Stimulated activated CD4-positive, alpha-beta T cell treated with anti-CD3 and anti-CD28 coated beads, Interleukin-15, amount 100 ng/mL, for 24 hours (primary cell): ENCODE data around the gene SLF1.

Source experiments
- DNase-seq: peaks from one replicate; pipeline ENCODE4 v3.0.0-alpha.2; 2020

SLF1 gene

DNA sequence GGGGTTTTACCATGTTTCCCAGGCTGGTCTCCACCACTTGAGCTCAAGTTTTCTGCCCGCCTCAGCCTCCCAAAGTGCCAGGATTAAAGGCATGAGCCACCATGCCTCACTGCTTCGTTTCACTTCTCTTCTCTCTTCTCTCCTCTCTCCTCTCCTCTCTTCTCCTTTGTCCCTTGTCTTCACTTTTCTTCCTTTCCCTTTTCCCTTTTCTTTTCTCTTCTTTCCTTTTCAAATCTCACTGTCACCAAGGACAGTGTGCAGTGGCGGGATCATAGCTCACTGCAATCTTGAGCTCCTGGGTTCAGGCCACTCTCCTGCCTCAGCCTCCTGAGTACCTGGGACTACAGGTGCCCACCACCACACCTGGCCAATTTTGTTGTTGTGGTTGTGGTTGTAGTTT lies 49.5 kb downstream of the SLF1 start:
- no peak for DNase-seq

DNA sequence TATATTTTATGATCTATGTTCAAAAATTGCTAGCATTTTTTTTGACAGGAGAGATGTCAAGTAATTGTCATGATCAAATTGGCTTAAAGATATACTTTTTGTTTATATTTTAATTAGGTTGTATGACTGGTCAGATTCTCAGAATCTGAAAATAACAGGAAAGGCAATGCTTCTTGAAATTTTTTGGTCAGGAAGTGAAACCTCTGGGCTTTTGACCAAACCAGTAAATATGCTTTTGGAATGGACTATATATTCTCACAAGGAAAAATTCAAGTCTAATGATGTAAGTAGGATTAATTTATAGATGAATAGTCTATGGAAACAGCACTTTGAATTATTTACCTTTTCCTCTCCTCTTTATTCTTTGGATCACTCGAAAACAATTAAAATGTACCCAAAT lies 52.3 kb downstream of the SLF1 start:
- no peak for DNase-seq

DNA sequence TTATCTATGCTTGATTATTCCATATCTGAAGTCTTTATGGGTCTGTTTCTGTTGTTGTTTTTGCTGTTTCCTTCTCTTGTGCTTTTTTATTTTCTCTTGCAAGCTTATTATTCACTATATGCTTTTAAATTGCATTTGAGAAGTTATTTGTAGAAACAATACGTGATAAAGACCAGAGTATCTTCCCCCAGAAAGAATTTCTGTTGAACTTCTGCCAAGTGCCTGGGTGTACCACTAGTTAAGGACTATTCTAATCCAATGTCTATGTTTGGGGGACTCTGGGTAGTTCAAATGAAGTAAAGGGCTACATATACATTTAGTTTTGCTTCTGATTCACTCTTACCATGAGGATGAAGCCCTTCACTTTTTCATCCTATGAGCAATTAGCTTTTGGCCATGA lies 54.3 kb downstream of the SLF1 start:
- DNase-seq, result no peak

DNA sequence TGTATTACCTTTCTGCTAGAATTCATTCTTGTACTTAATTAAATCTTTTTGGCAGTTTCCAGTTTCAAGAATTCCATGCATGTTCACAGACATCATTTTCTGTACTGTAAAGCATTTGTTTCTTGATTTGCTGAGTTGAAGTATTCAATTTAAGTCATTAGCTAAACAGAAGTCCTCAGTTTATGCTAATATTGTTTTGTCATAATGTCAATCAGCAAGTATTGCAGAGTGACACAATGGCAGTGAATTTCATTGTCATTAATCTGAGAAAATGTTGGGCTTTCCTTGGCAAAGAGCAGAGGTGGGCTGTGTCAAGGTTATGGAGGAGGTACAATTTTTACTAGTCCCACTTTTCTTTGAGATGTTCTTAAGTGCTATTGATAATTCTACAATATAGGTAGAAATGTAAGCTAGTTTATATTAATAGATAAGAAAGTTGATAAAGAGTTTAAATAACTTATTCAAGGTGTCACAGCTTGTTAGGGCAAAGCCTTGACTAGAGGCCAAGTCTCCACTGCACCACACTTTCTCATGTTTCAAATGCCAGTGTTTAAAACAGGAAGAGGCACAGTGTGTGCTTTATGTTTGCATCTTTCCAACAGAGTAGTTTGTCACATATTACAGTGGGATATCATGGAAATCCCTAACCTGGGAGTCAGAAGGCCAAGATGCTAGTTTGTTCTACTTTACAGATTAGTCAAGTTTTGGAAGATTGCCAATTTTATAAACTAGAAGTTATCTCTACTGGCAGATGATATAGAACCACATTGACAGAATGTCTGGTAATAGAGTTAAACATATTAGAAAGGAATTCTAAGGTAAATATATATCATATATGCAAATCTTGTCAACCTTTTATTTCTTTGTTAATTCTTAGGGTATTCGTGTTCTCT lies 56.3 kb downstream of the SLF1 start:
- no peak for DNase-seq

DNA sequence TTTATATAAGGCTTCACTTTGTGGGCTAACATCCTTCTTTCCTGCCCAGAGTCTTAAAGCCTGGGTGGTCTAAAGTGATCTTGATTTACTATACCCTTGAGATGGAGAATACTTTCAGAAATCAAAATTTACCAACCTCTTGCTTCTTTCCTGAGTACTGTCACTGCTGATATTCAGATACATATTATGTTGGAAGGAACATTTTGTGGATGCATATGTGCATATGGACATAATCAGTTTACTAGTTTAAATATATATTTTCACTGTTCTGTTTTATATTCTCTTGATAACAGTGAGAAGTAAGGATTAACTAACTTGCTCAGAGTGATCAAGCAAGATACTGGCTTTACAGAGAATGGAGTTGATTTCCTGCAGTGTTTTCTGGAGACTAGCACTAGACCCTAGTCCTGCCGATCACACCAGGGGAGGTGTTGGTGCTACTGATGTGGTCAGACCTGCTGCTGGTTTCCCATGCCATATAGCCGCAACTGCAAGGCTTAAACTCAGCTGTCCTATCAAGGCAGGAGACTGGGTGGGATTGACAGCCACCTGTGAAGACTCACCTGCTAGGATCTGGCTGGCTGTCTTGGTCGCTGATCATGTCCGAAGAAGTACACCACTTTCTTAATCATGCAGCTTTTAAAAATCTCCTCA lies 57.6 kb downstream of the SLF1 start:
- DNase-seq, result no peak

DNA sequence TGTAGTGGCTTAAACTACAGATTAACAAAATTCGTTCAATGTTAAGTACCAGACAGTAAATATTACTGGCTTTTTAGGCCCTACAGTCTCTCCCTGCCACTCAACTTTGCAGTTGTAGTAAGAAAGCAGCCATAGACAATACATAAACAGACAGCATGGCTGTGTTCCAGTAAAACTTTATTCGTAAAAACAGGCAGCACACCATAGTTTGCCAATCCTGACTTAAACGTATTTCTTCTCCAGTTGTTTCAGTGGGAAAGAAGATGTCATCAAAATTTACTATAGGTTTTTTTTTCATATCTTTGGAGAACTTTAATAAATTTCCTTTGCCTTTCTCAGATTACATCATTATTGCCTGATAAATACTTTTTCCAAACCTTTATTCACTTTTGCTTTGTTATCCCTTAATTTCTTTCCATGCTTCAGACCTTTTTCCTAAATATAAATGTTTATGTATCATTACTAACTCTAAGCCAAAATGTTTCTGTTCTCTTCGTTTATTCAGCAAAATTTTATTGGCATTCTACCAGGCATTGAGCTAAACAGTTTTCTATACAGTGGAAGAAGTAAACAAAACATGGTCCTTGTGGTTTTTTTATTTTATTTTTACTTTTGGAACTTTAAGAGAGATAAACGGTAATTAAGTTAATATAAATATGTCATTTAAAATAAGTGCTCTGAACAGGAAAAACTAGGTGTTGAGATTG lies 64.5 kb downstream of the SLF1 start:
- no peak for DNase-seq

DNA sequence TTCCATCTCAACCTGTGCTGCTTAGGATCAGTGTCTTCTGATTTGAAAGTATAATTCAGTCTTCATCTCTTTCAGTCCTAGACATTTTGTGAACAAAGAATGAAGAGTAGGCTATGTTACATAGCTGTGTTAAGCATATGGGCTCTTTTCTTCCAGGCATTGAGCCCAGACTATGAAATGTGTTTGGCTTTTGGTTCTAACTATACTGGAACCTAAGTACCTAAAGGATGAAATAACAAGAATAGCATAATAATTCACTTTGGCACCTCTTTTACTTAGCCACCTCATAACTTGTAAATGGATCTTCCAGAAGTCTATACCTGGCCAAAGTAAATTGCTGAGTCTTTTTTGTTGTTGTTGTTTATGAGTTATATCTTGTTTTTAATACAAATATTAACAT lies 71.4 kb downstream of the SLF1 start:
- no peak for DNase-seq

DNA sequence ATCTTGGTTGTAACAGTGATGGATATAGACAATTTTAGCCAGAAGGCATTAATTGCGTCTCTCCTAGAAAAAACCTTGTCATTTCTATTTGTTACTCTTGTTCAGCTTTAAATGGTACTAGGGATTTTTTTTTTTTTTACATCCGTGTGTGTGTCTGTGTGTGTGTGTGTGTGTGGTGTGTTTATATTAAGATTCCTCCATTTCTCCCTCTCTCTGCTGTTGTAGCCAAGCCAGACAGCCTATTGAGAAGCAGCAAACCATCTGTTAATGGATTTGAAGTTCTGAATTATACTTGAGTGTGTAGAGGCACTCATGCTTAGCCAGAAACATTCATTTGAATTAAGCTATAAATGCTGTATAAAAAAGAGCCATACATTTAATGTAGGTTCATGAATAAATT lies 72.3 kb downstream of the SLF1 start:
- DNase-seq, result no peak

DNA sequence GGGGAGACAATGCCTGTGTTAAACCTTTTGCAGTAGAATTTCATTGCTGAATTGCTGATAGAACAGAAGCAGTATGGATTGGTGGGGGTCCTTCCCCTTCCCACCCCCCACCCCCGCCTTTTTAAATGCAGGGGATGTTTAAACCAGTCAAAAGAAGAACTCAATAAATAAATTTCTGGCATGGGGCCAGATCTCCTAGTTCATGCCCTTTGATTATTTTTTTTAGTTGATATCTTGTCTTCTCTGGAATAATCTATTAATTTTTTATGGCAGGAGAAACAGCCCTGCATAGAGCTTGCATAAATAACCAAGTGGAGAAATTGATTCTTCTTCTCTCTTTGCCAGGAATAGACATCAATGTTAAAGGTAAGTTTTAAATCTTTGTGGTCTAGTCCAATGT lies 72.8 kb downstream of the SLF1 start:
- no peak for DNase-seq

DNA sequence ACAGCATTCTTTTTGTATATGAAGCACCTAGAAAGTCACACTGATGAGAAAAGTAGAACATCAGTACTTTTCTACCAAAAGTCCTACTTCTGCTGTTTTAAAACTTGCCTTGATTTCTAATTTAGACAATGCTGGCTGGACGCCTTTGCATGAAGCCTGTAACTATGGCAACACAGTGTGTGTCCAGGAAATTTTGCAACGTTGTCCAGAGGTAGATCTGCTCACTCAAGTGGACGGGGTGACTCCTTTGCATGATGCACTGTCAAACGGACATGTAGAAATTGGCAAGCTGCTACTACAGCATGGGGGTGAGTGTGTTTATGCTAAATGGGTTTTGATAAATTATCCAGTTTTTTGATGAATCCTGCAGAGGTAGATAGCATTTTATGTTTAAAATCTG lies 73.5 kb downstream of the SLF1 start:
- DNase-seq, result no peak

DNA sequence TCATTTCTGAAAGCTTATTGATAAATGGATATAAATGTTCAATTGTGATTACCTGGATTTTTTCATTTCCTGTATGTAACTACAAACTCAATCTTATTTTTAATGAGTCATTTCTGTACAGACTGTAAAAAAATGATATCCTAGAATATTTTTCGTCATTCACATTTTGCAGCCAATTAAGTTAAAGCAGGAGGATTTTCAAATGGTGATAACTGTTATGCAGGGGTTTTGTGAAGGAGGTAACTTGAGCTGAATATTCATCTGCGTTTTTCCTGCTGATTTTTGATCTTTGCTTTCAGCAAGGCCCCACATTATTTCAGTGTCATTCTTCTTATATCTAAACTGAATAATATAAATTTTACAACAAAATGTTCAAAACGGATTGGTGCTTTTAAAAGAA lies 74.1 kb downstream of the SLF1 start:
- DNase-seq, result no peak

DNA sequence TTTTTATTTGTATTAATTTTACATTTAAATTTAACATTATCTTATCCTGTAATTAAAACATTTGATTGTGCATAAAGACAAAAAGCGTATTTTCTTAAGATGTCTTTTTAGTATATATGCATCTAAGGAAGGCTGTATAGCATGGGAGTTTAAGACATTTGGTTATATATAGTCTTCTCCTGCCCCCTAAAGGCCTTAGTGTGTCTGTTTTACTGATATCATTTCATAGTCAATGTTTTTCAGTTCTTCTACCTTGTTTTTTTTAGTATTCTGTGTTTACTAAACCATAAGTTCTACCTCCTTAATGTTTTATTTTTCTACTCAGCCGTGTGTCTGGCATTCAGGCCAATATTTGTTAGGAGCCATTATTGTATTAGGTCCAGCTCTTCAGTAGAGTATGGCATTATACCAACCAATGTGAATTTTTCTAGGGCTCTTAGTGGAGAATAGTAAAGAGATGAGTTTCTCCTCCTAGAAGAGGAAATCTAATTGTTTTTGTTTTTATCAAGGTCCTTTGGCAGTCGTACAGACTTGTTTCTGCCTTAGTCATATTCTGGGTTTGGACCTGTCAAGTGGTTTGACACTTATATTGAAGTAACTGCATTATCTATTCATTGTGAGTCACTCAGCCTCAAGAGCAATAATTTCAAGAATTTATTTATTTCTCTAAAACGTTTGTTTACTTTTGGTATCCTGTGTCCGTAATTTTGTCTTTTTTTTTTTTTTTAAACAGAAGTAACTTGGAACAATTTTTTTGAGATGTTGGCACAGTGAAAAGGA lies 74.8 kb downstream of the SLF1 start:
- no peak for DNase-seq

DNA sequence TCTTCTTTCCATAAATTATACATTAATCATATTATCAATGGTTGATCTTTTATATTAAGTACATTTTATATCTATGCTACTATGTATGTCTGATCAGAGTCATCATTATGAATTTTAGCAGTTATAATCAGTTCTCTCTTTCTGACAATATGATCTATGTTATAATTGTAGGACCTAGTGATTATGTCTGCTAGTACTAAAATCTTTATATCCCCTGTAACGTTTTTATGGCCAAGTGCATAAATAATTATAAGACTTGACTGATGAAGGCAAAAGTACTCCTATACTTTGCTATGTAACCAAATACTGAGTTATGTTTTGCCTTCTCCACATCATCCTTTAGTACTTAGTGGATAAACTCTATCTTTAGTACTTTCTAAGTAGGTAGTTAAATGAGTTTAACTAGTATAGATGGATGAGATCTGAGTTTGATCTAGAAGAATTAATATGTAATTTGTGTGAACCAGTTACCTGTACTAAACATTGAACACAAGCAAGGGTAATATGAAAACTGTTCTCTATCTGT lies 75.4 kb downstream of the SLF1 start:
- no peak for DNase-seq

DNA sequence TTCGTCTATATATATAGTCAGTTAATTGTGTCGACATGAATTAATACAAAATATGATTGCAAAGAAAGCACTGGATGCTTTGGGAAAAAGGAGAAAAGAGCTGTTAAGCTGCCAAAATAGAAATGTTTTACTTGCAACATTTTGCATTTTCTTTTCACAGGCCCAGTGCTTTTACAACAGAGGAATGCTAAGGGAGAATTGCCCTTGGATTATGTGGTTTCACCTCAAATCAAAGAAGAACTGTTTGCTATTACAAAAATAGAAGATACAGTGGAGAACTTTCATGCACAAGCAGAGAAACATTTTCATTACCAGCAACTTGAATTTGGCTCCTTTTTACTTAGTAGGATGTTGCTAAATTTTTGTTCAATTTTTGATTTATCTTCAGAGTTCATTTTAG lies 76.2 kb downstream of the SLF1 start:
- no peak for DNase-seq

DNA sequence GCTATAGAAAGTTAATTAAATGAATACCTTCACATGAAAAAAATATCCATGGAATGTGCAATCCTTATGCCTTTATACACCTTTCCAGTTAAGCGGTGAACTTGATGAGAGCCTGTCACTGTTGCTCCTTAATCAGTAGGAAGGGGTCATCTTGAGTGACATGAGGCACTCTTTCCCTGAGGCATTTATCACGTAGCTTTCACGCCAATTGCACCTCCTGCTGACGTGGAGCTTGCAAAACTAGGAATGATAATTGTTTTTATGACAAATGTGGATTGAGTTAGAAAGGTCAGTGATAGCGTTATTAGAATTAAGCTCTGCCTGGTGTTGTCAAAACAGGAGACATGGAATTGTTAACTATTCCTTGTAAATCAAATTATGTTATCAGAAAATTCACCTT lies 79.7 kb downstream of the SLF1 start:
- DNase-seq, result no peak

DNA sequence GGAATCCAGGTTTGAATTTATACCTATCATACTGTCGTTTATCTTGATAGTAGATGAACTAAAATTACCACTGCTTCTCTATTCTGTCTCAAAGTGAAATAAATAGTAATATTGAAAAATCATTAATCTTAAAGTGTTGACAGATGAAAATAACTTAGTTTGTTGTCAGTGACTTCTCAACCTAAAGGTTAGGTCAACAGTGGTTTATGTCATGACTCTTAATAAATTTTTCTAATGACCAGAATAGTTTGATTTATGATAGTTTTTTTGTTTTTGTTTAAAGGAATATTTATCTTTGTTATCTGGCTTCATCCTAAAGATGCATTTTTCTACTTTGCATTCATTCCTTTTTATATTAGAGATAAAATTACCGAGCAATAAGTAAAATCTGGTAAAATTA lies 81.1 kb downstream of the SLF1 start:
- no peak for DNase-seq

DNA sequence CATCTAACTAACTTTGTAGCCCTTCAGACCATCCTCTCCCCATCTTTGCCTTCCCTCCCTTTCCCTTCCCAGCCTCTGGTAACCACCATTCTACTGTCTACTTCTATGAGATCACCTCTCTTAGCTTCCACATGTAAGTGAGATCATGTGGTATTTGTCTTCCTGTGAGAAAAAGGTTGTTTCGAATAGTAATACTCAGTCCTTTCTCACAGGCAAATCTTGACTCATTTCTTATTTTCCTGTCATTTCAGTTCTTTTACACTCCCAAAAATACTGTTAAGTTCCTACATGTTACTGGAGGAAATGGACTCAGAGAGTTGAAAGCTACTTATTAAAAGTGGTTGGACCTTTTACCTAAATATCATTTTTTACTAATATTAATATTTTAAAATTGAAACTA lies 82.1 kb downstream of the SLF1 start:
- no peak for DNase-seq

DNA sequence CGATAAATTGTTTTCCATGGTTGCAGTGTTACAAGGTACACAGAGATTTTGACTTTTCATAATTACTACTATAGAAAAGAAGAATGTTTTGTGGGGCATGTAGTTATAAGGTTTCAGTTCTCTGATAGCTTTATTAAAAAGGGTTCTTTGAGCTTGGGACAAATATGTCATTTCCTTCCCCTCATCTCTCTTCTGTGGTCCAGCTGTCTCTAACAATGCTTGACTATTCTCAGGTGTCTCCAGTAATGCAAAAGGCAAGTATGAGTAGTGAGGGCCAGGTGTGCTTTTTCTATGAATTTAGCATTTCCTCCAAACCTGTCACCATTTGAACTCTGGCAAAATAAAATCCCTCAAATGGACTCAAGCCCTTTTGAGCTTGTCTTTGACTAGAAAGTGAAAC lies 84.3 kb downstream of the SLF1 start:
- DNase-seq, result no peak

DNA sequence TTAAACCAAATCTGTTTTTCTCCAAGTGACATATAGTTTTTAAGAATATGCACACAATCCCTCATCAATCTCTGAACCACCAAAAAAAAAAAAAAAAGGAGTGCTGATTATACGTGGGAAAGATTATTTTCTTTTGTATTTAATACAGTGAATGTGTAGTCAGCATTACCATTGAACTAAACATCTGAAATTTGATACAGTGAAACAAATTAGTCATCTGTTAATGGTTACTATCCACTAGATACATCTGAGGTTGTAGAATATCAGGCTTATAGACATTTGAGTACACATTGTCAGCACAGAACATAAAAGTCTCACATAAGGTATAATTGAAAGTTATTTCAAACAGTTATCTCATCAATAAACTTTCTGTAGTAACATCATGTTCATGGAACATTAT lies 87.0 kb downstream of the SLF1 start:
- DNase-seq, result no peak

DNA sequence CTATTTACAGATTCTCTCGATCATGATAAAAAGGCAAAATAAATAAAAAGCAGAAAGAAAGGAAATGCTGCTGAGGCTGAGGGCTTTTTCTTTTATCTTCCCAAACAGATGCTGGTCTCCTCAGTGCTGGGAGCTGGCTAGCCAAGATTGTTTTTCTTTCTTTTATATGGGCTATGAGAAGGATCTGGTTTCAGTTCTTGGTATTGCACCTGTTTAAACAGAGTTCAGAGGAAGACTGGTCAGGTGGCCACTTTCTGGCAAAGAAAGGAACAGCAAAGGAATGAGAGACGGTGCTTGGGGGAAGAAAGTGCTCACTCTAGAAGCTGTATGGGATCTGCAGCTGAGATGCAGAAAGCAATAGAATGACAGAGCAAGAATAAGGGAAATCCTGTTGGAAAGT lies 88.9 kb downstream of the SLF1 start:
- DNase-seq, result no peak

DNA sequence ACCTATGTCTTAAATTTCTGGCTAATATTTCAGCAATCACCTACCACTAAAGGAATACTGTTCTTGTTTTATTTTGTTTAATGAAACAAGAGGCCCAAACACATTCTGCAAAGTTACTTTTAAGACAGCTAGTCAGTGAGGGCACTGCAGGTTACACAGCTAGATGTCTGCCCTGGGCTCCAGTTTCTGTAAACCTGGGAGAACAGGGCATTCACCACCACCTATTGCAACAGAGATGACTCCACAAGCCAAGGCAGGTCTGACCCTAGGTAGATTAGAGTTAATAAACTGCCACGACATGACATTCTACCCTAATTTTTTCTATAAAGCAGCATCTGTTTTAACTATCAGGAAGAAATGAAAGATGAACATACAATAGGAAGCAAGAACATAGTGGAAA lies 90.8 kb downstream of the SLF1 start:
- DNase-seq, result no peak

DNA sequence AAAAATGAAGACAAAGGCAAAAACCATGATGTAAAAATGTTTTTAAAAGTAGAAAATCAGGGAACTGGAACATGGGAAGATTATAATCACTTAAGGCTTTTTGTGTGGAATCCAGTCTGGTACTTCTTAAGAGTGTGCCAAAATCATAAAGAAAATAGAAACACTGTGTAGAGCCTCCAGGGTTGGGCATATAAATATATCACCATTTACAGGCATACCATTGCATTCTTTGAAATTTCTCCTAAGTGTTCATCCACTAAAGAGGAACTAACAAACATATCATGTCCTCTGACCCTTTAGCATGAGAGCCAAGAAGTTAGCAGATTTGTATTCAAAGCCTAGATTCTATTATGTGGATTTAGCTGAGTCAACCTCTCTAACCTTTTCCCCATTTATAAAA lies 93.3 kb downstream of the SLF1 start:
- DNase-seq, result no peak

DNA sequence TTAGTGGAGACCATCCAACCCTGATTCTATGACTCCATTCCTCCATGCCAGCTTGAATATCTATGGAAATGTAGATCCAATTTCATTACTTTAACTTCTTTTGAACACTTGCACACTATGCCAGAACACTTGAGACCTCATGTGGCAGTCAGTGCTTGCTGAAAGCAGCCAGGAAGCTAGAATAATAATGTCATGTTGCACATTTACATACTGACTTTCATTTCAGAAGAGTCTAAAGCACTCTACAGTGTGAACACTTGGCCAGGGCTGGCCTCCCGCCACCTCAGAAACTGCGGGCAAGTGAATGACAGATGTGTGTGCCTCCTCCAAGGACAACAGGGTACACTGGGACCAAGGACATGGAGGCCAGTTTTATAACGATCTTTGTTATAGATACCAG lies 97.3 kb downstream of the SLF1 start:
- DNase-seq, result no peak
